ENCODE results near the gene RRN3.
"Not testable (repeated sequence)": the region's sequence is repeated elsewhere in the genome, so short reads cannot be mapped to it uniquely, and the experiment has no call there.

The RRN3 gene

GRCh38 chr16:15051387-15051951 lies 42.6 kb downstream of the RRN3 start:
- DNase-seq (ENCODE audit: low read depth in 3 of 3): no peak

GRCh38 chr16:15050440-15050839 lies 43.6 kb downstream of the RRN3 start:
- DNase-seq (ENCODE audit: low read depth in 3 of 3): not testable (repeated sequence)

- no peak for DNase-seq (ENCODE audit: low read depth in 3 of 3)
These were observed 44.4 kb downstream of the RRN3 start for GRCh38 chr16:15049581-15050180.

GRCh38 chr16:15046692-15047376 lies 47.2 kb downstream of the RRN3 start:
- DNase-seq (ENCODE audit: low read depth in 3 of 3): no peak

GRCh38 chr16:15045270-15045669 lies 48.8 kb downstream of the RRN3 start:
- not testable (repeated sequence) for DNase-seq (ENCODE audit: low read depth in 3 of 3)

GRCh38 chr16:15044286-15044685 lies 49.8 kb downstream of the RRN3 start:
- DNase-seq (ENCODE audit: low read depth in 3 of 3): no peak

GRCh38 chr16:15043344-15043743 lies 50.7 kb downstream of the RRN3 start:
- DNase-seq (ENCODE audit: low read depth in 3 of 3): no peak

GRCh38 chr16:15041271-15042004 lies 52.6 kb downstream of the RRN3 start:
- no peak for DNase-seq (ENCODE audit: low read depth in 3 of 3)

GRCh38 chr16:15038689-15039088 lies 55.4 kb downstream of the RRN3 start:
- no peak for DNase-seq (ENCODE audit: low read depth in 3 of 3)

GRCh38 chr16:15037745-15038144 lies 56.3 kb downstream of the RRN3 start:
- DNase-seq (ENCODE audit: low read depth in 3 of 3): no peak

GRCh38 chr16:15037003-15037402 lies 57.1 kb downstream of the RRN3 start:
- DNase-seq (ENCODE audit: low read depth in 3 of 3): no peak

- DNase-seq (ENCODE audit: low read depth in 3 of 3): no peak
These were observed 58.8 kb downstream of the RRN3 start for GRCh38 chr16:15035163-15035729.

GRCh38 chr16:15034266-15035162 lies 59.6 kb downstream of the RRN3 start:
- no peak for DNase-seq (ENCODE audit: low read depth in 3 of 3)

- DNase-seq (ENCODE audit: low read depth in 3 of 3): no peak
These were observed 60.8 kb downstream of the RRN3 start for GRCh38 chr16:15033309-15033707.

- DNase-seq (ENCODE audit: low read depth in 3 of 3): no peak
These were observed 61.3 kb downstream of the RRN3 start for GRCh38 chr16:15032547-15033308.

GRCh38 chr16:15031586-15031985 lies 62.5 kb downstream of the RRN3 start:
- no peak for DNase-seq (ENCODE audit: low read depth in 3 of 3)

- no peak for DNase-seq (ENCODE audit: low read depth in 3 of 3)
These were observed 62.9 kb downstream of the RRN3 start for GRCh38 chr16:15031179-15031578.

- not testable (repeated sequence) for DNase-seq (ENCODE audit: low read depth in 3 of 3)
These were observed 64.3 kb downstream of the RRN3 start for GRCh38 chr16:15029749-15030148.

GRCh38 chr16:15028801-15029698 lies 65.0 kb downstream of the RRN3 start:
- DNase-seq (ENCODE audit: low read depth in 3 of 3): not testable (repeated sequence)
